ENCODE data around the gene SULT1E1.

Gene SULT1E1

DNA sequence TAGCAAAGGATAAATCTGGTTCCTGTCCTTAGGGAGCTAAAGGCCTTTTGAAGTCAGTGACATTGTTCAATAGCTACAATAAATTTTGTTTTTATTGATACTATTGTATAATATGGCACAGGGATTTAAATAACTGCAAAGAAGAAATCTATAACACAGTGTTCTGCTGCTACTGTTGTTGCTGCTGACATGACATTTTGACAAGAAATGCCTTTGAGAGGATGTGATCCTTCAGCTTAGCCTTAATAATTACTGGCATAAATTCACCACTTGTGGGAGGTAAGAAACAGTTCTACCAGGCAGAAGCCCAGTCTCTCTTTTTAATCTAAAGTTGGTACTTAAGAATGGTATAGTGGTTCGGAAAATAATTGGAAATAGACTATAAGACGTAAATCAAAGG, 4.1 kb downstream of the SULT1E1 start:
- TF ChIP-seq CTCF (IDR thresholded peaks at IDR 0.05; ENCODE audit: extremely low read depth, insufficient read depth, missing control alignments): no peak
- DNase-seq (ENCODE audit: low spot score): no peak
- in situ Hi-C loops (cut with MboI; ENCODE audit: low pct_unique_long_range_greater_than_20kb, low sequenced_read_pairs, unreplicated experiment): no loop called here

- peak; percentile 7 for DNase-seq (ENCODE audit: low spot score)
- in situ Hi-C loops (cut with MboI; ENCODE audit: low pct_unique_long_range_greater_than_20kb, low sequenced_read_pairs, unreplicated experiment): no loop called here
- TF ChIP-seq CTCF (IDR thresholded peaks at IDR 0.05; ENCODE audit: extremely low read depth, insufficient read depth, missing control alignments): no peak
These were observed 10.0 kb downstream of the SULT1E1 start for GRCh38 chr4:69849969-69850368.

DNA sequence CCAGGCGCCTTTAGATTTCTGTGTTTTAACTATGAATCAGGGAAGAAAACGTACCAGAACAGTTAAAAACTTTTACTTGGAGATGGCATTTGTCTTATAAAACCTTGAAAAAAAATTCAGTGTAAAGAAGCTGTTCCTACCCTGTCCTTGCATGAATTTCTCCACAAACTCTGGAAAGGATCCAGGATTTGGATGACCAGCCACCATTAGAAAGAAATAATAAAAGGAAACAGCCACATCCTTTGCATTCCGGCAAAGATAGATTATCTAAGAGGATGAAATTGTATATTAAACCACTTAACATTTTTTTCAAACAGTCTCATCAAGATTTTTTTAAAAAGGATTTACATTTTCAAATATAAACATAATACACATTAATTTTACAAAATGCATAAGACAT, 10.6 kb downstream of the SULT1E1 start:
- in situ Hi-C loops (cut with MboI; ENCODE audit: low pct_unique_long_range_greater_than_20kb, low sequenced_read_pairs, unreplicated experiment): no loop called here
- no peak for TF ChIP-seq CTCF (IDR thresholded peaks at IDR 0.05; ENCODE audit: extremely low read depth, insufficient read depth, missing control alignments)
- DNase-seq (ENCODE audit: low spot score): no peak

DNA sequence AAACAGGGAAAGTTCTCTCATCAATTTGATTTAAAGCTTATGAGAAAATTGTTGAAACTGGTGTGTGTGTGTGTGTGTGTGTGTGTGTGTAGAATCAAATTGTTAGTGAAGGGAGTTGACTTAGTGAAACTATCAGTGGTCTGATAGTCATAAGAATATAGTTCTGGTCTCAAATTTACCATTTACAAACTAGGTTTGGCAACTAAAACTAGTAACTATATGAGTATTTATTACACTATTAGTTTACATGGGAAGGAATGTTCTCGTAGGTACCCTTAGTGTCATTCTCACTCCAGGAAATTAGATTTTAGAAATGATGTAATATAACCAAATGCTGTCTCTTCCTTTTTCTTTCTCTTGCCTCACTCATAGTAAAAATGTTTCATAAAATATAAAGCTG, 11.9 kb downstream of the SULT1E1 start:
- TF ChIP-seq CTCF (IDR thresholded peaks at IDR 0.05; ENCODE audit: extremely low read depth, insufficient read depth, missing control alignments): no peak
- in situ Hi-C loops (cut with MboI; ENCODE audit: low pct_unique_long_range_greater_than_20kb, low sequenced_read_pairs, unreplicated experiment): no loop called here
- no peak for DNase-seq (ENCODE audit: low spot score)

DNA sequence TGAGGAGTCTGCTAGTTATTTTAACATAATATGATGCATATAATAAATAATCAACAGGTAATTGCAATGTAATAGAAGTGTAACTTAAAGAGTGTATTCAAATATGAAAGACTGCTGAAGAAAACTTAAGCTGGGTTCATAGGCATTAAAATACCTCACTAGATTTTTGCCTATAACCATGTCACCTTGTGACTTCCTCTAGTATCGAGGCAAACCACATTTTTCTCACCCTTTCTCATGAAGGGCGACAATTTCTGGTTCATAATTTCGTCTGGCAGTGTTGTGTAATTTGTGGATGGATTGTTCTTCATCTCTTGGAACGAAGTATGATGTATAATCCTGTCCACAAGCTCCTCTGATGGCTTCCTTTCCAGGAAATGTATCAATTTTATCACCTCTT, 16.0 kb downstream of the SULT1E1 start:
- TF ChIP-seq CTCF (IDR thresholded peaks at IDR 0.05; ENCODE audit: extremely low read depth, insufficient read depth, missing control alignments): no peak
- in situ Hi-C loops (cut with MboI; ENCODE audit: low pct_unique_long_range_greater_than_20kb, low sequenced_read_pairs, unreplicated experiment): no loop called here
- DNase-seq (ENCODE audit: low spot score): no peak

- in situ Hi-C loops (cut with MboI; ENCODE audit: low pct_unique_long_range_greater_than_20kb, low sequenced_read_pairs, unreplicated experiment): no loop called here
- no peak for DNase-seq (ENCODE audit: low spot score)
- no peak for TF ChIP-seq CTCF (IDR thresholded peaks at IDR 0.05; ENCODE audit: extremely low read depth, insufficient read depth, missing control alignments)
These were observed 16.6 kb downstream of the SULT1E1 start for GRCh38 chr4:69843301-69843700.

DNA sequence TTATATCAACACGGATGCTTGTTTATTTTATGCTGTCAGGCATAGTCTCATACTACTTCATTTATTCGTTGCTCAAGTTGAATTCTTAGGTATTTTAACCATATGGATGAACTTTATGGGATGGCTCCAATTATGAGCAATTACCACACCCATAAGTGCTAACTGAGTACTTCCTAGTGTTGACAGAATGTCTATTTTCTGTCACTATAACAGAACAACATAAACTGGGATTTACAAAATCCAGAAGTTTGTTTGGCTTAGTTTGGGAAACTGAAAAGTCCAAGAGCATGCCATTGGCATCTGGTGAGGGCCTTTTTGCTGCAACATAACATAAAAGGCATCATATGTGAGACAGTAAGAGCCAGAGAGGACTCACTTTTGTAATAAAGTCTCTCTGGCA, 21.0 kb downstream of the SULT1E1 start:
- DNase-seq (ENCODE audit: low spot score): no peak
- no peak for TF ChIP-seq CTCF (IDR thresholded peaks at IDR 0.05; ENCODE audit: extremely low read depth, insufficient read depth, missing control alignments)
- in situ Hi-C loops (cut with MboI; ENCODE audit: low pct_unique_long_range_greater_than_20kb, low sequenced_read_pairs, unreplicated experiment): no loop called here

All from GM13977 (cell line).